Activated naive CD8-positive, alpha-beta T cell treated with anti-CD3 and anti-CD28 coated beads, Interleukin-2, amount 10 ng/mL, durations not matched to agents 7 days and 5 days (primary cell): ENCODE data around the gene VPS26A. TPM values are rescaled to one million over a fixed set of nuclear protein-coding genes. Genes with fewer than 3 reads are reported as not detected.
A peak's percentile ranks its signal among the peaks of the same experiment; 100 is the strongest.

ENCODE experiments used
- ATAC-seq: fragments of 150-1000 bp; cut with Tn5 transposase; one replicate; pipeline ENCODE4 v1.10.0; 2021; ENCODE audit warnings: low read depth, moderate library complexity
- POLR2A ChIA-PET: fragments of 350-600 bp; sonication (Branson Sonifier 250); formaldehyde crosslinking; loops from one replicate; lab custom pipeline; 2021; ENCODE audit warnings: antibody characterized with exemption; lab: Charles Lee
- DNase-seq: peaks from one replicate; pipeline ENCODE4 v3.0.0; 2021
- H3K27ac Mint-ChIP-seq: one replicate; pipeline ENCODE4 v1.8.0; 2022; ENCODE audit warnings: mild to moderate bottlenecking, mixed read lengths
- H3K27me3 Mint-ChIP-seq: one replicate; pipeline ENCODE4 v1.8.0; 2022; ENCODE audit warnings: mild to moderate bottlenecking, moderate library complexity, mixed read lengths
- H3K36me3 Mint-ChIP-seq: one replicate; pipeline ENCODE4 v1.8.0; 2021; ENCODE audit warnings: mild to moderate bottlenecking, mixed read lengths
- H3K4me1 Mint-ChIP-seq: one replicate; pipeline ENCODE4 v1.8.0; 2021; ENCODE audit warnings: mixed read lengths
- H3K4me3 Mint-ChIP-seq: one replicate; pipeline ENCODE4 v1.8.0; 2022; ENCODE audit warnings: mild to moderate bottlenecking, moderate library complexity, mixed read lengths
- H3K9me3 Mint-ChIP-seq: one replicate; pipeline ENCODE4 v1.8.0; 2021; ENCODE audit warnings: mixed read lengths
- total RNA-seq, 2 experiments: library from RNA; stranded (reverse); gene quantifications; one replicate each; pipeline ENCODE4 v1.2.3, GENCODE V29; 2021

Gene VPS26A
- total RNA-seq, 2 experiments from 2014 or later, result 46.7 to 49.7 TPM

GRCh38 chr10:69220507-69220906 is 96.5 kb downstream of the VPS26A start:
- Mint-ChIP-seq H3K9me3 (no peaks in the 10 kb centered on the region), H3K27ac (peak overlapping the region; percentile 71), H3K4me3 (no peak overlapping the region), H3K36me3 (no peaks in the 10 kb centered on the region), H3K27me3 (peaks cover 6% of the 10 kb centered on the region), H3K4me1 (peaks cover 41% of the 10 kb centered on the region)
- POLR2A ChIA-PET, result interaction anchor here (0.5 kb wide), 1 partner anchor 950 kb away, joined by 4 read pairs; no protein-coding TSS in a partner anchor
- ATAC-seq (no peak), DNase-seq (no peak)

Other genes with a start within 250 kb of the VPS26A start
- 10 to 100 TPM; 49.3 to 51.4 TPM for gene DDX50, start 222.9 kb upstream of the VPS26A start, total RNA-seq
- gene DDX21, start 168.0 kb upstream of the VPS26A start, total RNA-seq, result 10 to 100 TPM; 63.8 to 65.1 TPM
- 10 to 100 TPM; 13.7 TPM for gene KIFBP, start 135.4 kb upstream of the VPS26A start, total RNA-seq
- gene SRGN, start 36.1 kb upstream of the VPS26A start, total RNA-seq, result 100 to 1,000 TPM; 162 to 167 TPM
- gene SUPV3L1, start 56.1 kb downstream of the VPS26A start, total RNA-seq, result 10 to 100 TPM; 35.6 to 38.3 TPM
- gene HKDC1, start 96.2 kb downstream of the VPS26A start, total RNA-seq, result 1 to 10 TPM in 1 of 2 experiments, under 1 TPM in 1; 0.68 to 1.1 TPM
- gene HK1, start 154.3 kb downstream of the VPS26A start, total RNA-seq, result 100 to 1,000 TPM; 118 to 123 TPM